Nephron (organoid): ENCODE results near the gene FBXO44.

ENCODE experiments used
- H3K27ac Mint-ChIP-seq, 3 experiments: 2 replicates each; pipeline ENCODE4 v1.8.0; 2020; ENCODE audit warnings: mixed read lengths in 3 of 3, mild to moderate bottlenecking in 2 of 3, moderate library complexity in 1 of 3
- H3K27me3 Mint-ChIP-seq: 2 replicates; pipeline ENCODE4 v1.8.0; 2021; ENCODE audit warnings: low read depth, mild to moderate bottlenecking, moderate library complexity, mixed read lengths
- H3K36me3 Mint-ChIP-seq: 2 replicates; pipeline ENCODE4 v1.8.0; 2020; ENCODE audit warnings: low read depth, mixed read lengths
- H3K4me1 Mint-ChIP-seq: 2 replicates; pipeline ENCODE4 v1.8.0; 2020; ENCODE audit warnings: mixed read lengths
- H3K4me3 Mint-ChIP-seq, 3 experiments: 2 replicates each; pipeline ENCODE4 v1.8.0; 2020; ENCODE audit warnings: mild to moderate bottlenecking in 3 of 3, mixed read lengths in 3 of 3, moderate library complexity in 2 of 3
- H3K9me3 Mint-ChIP-seq: 2 replicates; pipeline ENCODE4 v1.8.0; 2020; ENCODE audit warnings: mixed read lengths
- TF ChIP-seq, protein P1 (sequence below), 3 experiments: fragments of 200-600 bp; sonication (generic); IDR thresholded peaks; one replicate each; pipeline ENCODE4 v1.5.0; 2021; ENCODE audit warnings: antibody characterized with exemption in 3 of 3; ENCODE audit not compliant: unreplicated experiment in 3 of 3

The FBXO44 gene

GRCh38 chr1:11707621-11708276, 53.1 kb downstream of the FBXO44 start:
- Mint-ChIP-seq H3K4me3 (no peak overlapping the region), H3K36me3 (no peaks in the 10 kb centered on the region), H3K9me3 (no peaks in the 10 kb centered on the region), H3K27me3 (peaks cover 27% of the 10 kb centered on the region), H3K27ac (no peak overlapping the region), H3K4me1 (peaks cover 16% of the 10 kb centered on the region)
- TF ChIP-seq, protein P1, sequence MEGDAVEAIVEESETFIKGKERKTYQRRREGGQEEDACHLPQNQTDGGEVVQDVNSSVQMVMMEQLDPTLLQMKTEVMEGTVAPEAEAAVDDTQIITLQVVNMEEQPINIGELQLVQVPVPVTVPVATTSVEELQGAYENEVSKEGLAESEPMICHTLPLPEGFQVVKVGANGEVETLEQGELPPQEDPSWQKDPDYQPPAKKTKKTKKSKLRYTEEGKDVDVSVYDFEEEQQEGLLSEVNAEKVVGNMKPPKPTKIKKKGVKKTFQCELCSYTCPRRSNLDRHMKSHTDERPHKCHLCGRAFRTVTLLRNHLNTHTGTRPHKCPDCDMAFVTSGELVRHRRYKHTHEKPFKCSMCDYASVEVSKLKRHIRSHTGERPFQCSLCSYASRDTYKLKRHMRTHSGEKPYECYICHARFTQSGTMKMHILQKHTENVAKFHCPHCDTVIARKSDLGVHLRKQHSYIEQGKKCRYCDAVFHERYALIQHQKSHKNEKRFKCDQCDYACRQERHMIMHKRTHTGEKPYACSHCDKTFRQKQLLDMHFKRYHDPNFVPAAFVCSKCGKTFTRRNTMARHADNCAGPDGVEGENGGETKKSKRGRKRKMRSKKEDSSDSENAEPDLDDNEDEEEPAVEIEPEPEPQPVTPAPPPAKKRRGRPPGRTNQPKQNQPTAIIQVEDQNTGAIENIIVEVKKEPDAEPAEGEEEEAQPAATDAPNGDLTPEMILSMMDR (IDR thresholded peaks at IDR 0.05; ENCODE audit: unreplicated experiment in 3 of 3) = no peak

- TF ChIP-seq, protein P1 (IDR thresholded peaks at IDR 0.05; ENCODE audit: unreplicated experiment in 3 of 3) = no peak
- H3K4me3 Mint-ChIP-seq = no peak overlapping the region
- no peak overlapping the region for H3K27ac Mint-ChIP-seq
- no peaks in the 10 kb centered on the region for H3K9me3 Mint-ChIP-seq
- H3K4me1 Mint-ChIP-seq = peaks cover 16% of the 10 kb centered on the region
- peaks cover 22% of the 10 kb centered on the region for H3K27me3 Mint-ChIP-seq
- H3K36me3 Mint-ChIP-seq = no peaks in the 10 kb centered on the region
Measured at GRCh38 chr1:11708554-11709350, 54.1 kb downstream of the FBXO44 start.

DNA sequence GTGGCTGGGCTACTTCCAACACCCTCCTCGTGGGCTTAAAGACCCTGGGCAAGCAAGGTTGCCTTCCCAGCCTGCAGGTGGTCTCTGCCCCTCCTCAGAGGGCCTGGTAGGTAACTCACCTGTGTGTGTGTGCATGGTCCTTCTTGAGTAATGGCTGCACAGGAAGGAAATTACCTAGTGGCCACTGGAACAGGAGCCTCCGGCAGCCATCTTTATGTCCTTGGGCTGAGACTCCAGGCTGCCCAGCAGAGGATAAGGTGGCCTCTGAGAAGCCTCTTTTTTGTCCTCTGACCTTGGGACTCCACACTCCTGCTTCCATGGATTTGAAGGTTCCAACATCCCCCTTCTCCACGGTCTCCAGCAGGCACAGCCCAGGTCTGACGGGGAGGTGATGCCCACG, 56.8 kb downstream of the FBXO44 start:
- H3K4me1 Mint-ChIP-seq = peaks cover 6% of the 10 kb centered on the region
- H3K27ac Mint-ChIP-seq = no peak overlapping the region
- H3K36me3 Mint-ChIP-seq = no peaks in the 10 kb centered on the region
- H3K4me3 Mint-ChIP-seq = no peak overlapping the region
- H3K27me3 Mint-ChIP-seq = peaks cover 6% of the 10 kb centered on the region
- TF ChIP-seq, protein P1 (IDR thresholded peaks at IDR 0.05; ENCODE audit: unreplicated experiment in 3 of 3) = no peak
- H3K9me3 Mint-ChIP-seq = no peaks in the 10 kb centered on the region

GRCh38 chr1:11712285-11712684, 57.6 kb downstream of the FBXO44 start:
- H3K36me3 Mint-ChIP-seq = no peaks in the 10 kb centered on the region
- TF ChIP-seq, protein P1 (IDR thresholded peaks at IDR 0.05; ENCODE audit: unreplicated experiment in 3 of 3) = no peak
- H3K4me3 Mint-ChIP-seq = no peak overlapping the region
- no peaks in the 10 kb centered on the region for H3K9me3 Mint-ChIP-seq
- peaks cover 6% of the 10 kb centered on the region for H3K27me3 Mint-ChIP-seq
- H3K4me1 Mint-ChIP-seq = peaks cover 6% of the 10 kb centered on the region
- no peak overlapping the region for H3K27ac Mint-ChIP-seq
